Measurements from ENCODE around the gene MAK.
"Not testable (repeated sequence)": the region's sequence is repeated elsewhere in the genome, so short reads cannot be mapped to it uniquely, and the experiment has no call there.

Gene MAK

GRCh38 chr6:10725716-10726115, 112.6 kb downstream of the MAK start:
- no peak for DNase-seq (ENCODE audit: low read depth in 3 of 3)

GRCh38 chr6:10725044-10725443, 113.3 kb downstream of the MAK start:
- no peak for DNase-seq (ENCODE audit: low read depth in 3 of 3)

GRCh38 chr6:10723567-10723881, 114.8 kb downstream of the MAK start:
- DNase-seq (ENCODE audit: low read depth in 3 of 3) = no peak

- peak; percentile 76 to 93 (median 80) for DNase-seq (ENCODE audit: low read depth in 3 of 3)
Measured at GRCh38 chr6:10722820-10723566, 115.3 kb downstream of the MAK start, which contains the start of gene TMEM14C. Gene TMEM14C, plus strand, starts transcription at chr6:10723070. Its CDS starts 1,544 bp downstream, at chr6:10724614.

GRCh38 chr6:10722570-10722819, 115.8 kb downstream of the MAK start:
- no peak for DNase-seq (ENCODE audit: low read depth in 3 of 3)

GRCh38 chr6:10721850-10722569, 116.3 kb downstream of the MAK start:
- DNase-seq (ENCODE audit: low read depth in 3 of 3) = no peak

- not testable (repeated sequence) for DNase-seq (ENCODE audit: low read depth in 3 of 3)
Measured at GRCh38 chr6:10720960-10721849, 117.1 kb downstream of the MAK start.

- peak in 2 of 3 experiments; percentile 30 to 52 for DNase-seq (ENCODE audit: low read depth in 3 of 3)
Measured at GRCh38 chr6:10720265-10720959, 117.9 kb downstream of the MAK start.

GRCh38 chr6:10719964-10720264, 118.4 kb downstream of the MAK start:
- DNase-seq (ENCODE audit: low read depth in 3 of 3) = no peak

- peak in 1 of 3 experiments; percentile 35 for DNase-seq (ENCODE audit: low read depth in 3 of 3)
Measured at GRCh38 chr6:10719296-10719963, 118.9 kb downstream of the MAK start.

- no peak for DNase-seq (ENCODE audit: low read depth in 3 of 3)
Measured at GRCh38 chr6:10713962-10714361, 124.4 kb downstream of the MAK start.
